ENCODE data around the gene EML5.

The EML5 gene

DNA sequence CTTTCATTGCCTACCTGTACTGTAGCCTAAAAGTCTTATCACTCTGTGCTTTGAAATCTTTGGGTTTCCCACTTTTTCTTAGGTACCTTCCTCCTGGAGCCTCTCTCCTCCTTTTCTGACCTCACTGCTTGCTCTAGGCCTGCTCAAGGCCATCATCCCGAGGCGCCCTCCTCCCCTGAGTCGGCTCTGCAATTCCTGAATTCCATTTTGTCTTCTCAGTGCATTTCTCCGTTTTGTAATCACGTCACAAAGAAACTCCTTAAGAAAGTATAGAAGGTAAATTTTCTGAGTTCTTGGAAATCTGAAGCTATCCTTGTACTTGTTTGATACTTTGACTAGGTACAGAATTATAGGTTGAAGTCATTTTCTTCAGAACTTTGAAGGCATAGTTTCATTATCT, 204.7 kb downstream of the EML5 start:
- H3K9me3 Mint-ChIP-seq: no peaks in the 10 kb centered on the region
- peaks cover 93% of the 10 kb centered on the region for H3K36me3 Mint-ChIP-seq (ENCODE audit: low read depth)
- H3K27ac Mint-ChIP-seq: peak overlapping the region; percentile 9
- H3K4me1 Mint-ChIP-seq (ENCODE audit: low read depth): no peaks in the 10 kb centered on the region
- H3K4me3 Mint-ChIP-seq: no peak overlapping the region
- no peaks in the 10 kb centered on the region for H3K27me3 Mint-ChIP-seq
- intact Hi-C loops (cut with micrococcal nuclease): no loop called here

GRCh38 chr14:88584451-88584850, 208.3 kb downstream of the EML5 start:
- H3K27ac Mint-ChIP-seq: no peak overlapping the region
- H3K4me1 Mint-ChIP-seq (ENCODE audit: low read depth): no peaks in the 10 kb centered on the region
- H3K27me3 Mint-ChIP-seq: no peaks in the 10 kb centered on the region
- H3K36me3 Mint-ChIP-seq (ENCODE audit: low read depth): peaks cover 88% of the 10 kb centered on the region
- intact Hi-C loops (cut with micrococcal nuclease): no loop called here
- no peak overlapping the region for H3K4me3 Mint-ChIP-seq
- no peaks in the 10 kb centered on the region for H3K9me3 Mint-ChIP-seq

DNA sequence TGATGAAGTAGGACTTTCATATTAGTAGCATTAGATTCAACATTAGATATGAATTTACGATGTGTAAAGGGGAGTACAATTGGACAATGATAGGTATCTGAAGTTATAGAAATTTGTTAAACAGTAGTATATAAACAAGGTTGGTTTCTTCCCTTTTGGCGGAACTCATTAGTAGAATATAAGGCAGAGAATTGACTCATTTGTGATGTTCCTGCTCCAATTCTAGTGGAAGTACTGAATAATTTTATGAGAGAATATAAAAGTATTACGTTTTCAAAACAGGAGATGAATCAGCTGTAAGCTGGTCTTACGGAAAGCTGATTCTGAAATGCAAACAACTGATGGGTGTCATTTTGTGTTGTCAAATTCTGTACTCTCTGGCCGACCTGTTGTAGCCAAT, 216.5 kb downstream of the EML5 start:
- Mint-ChIP-seq H3K4me1 (ENCODE audit: low read depth) (no peaks in the 10 kb centered on the region), H3K27ac (no peak overlapping the region), H3K36me3 (ENCODE audit: low read depth) (peaks cover 93% of the 10 kb centered on the region), H3K4me3 (no peak overlapping the region), H3K9me3 (no peaks in the 10 kb centered on the region), H3K27me3 (no peaks in the 10 kb centered on the region)
- intact Hi-C loops (cut with micrococcal nuclease): no loop called here

GRCh38 chr14:88572117-88572516, 220.6 kb downstream of the EML5 start:
- peaks cover 97% of the 10 kb centered on the region for H3K36me3 Mint-ChIP-seq (ENCODE audit: low read depth)

GRCh38 chr14:88568196-88568595, 224.6 kb downstream of the EML5 start:
- peaks cover 69% of the 10 kb centered on the region for H3K36me3 Mint-ChIP-seq (ENCODE audit: low read depth)
- H3K27ac Mint-ChIP-seq: no peak overlapping the region
- intact Hi-C loops (cut with micrococcal nuclease): no loop called here
- H3K9me3 Mint-ChIP-seq: peaks cover 7% of the 10 kb centered on the region
- H3K27me3 Mint-ChIP-seq: no peaks in the 10 kb centered on the region
- no peak overlapping the region for H3K4me3 Mint-ChIP-seq
- H3K4me1 Mint-ChIP-seq (ENCODE audit: low read depth): peaks cover 12% of the 10 kb centered on the region

More at GRCh38 chr14:88572117-88572516, 220.6 kb downstream of the EML5 start:
- H3K27ac Mint-ChIP-seq: no peak overlapping the region
- H3K4me3 Mint-ChIP-seq: no peak overlapping the region
- no peaks in the 10 kb centered on the region for H3K27me3 Mint-ChIP-seq
- peaks cover 7% of the 10 kb centered on the region for H3K9me3 Mint-ChIP-seq
- intact Hi-C loops (cut with micrococcal nuclease): no loop called here
- no peaks in the 10 kb centered on the region for H3K4me1 Mint-ChIP-seq (ENCODE audit: low read depth)

DNA sequence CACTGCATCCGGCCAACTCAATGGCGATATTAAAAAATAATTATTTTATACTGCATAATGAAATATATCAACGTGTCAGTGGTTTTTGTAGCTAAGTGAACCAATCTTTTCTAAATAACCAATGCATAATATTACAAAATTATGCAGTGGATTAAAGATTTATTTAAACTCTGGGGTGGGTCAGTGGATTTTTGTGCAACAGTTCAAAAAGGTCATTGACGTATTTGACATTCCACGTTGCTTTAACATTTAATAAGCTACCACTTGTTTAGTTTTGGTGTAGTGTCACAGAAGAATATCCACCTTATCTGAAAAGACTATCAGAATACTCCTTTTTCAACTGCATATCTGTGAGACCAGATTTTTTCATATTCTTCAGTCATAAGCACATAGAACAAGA, 227.3 kb downstream of the EML5 start:
- intact Hi-C loops (cut with micrococcal nuclease): no loop called here
- Mint-ChIP-seq H3K9me3 (peaks cover 7% of the 10 kb centered on the region), H3K4me3 (no peak overlapping the region), H3K27me3 (peaks cover 12% of the 10 kb centered on the region), H3K4me1 (ENCODE audit: low read depth) (peaks cover 20% of the 10 kb centered on the region), H3K36me3 (ENCODE audit: low read depth) (peaks cover 47% of the 10 kb centered on the region), H3K27ac (no peak overlapping the region)

DNA sequence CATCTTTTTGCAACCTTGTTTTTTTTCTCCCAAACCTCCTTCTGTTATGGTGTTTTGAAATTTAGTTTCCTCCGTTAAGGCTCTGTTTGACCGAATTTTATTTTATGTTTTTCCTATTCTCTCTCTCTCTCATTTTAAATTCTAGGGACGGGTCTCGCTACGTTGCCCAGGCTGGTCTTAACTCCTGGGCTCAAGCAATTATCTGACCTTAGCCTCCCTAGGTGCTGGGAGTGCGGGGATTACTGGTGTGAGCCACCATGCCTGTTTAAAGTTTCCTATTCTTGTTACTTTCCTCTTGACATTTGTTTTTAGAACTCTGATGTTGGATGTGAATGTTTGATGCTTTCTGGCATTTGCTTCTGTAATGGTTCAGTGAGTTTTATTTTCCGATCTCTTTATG, 228.9 kb downstream of the EML5 start:
- peaks cover 31% of the 10 kb centered on the region for H3K36me3 Mint-ChIP-seq (ENCODE audit: low read depth)
- intact Hi-C loops (cut with micrococcal nuclease): no loop called here
- peaks cover 7% of the 10 kb centered on the region for H3K9me3 Mint-ChIP-seq
- H3K27me3 Mint-ChIP-seq: peaks cover 20% of the 10 kb centered on the region
- peak overlapping the region; percentile 97 for H3K4me3 Mint-ChIP-seq
- H3K27ac Mint-ChIP-seq: peak overlapping the region; percentile 83
- peaks cover 20% of the 10 kb centered on the region for H3K4me1 Mint-ChIP-seq (ENCODE audit: low read depth)

- Mint-ChIP-seq H3K36me3 (ENCODE audit: low read depth) (peaks cover 23% of the 10 kb centered on the region), H3K27me3 (peaks cover 28% of the 10 kb centered on the region), H3K4me3 (peak within 1 kb of the TSS; percentile 97), H3K27ac (peak within 1 kb of the TSS; percentile 83), H3K4me1 (ENCODE audit: low read depth) (peaks cover 20% of the 10 kb centered on the region), H3K9me3 (peaks cover 3% of the 10 kb centered on the region)
- intact Hi-C loops (cut with micrococcal nuclease): no loop called here
Measured at GRCh38 chr14:88562831-88563686, 229.7 kb downstream of the EML5 start, which contains the start of gene ZC3H14. Gene ZC3H14, plus strand, starts transcription at chr14:88563037. Its CDS starts 97 bp downstream, at chr14:88563134.

GRCh38 chr14:88562532-88562830, 230.3 kb downstream of the EML5 start:
- Mint-ChIP-seq H3K27me3 (peaks cover 34% of the 10 kb centered on the region), H3K4me3 (peak overlapping the region; percentile 97), H3K36me3 (ENCODE audit: low read depth) (peaks cover 17% of the 10 kb centered on the region), H3K4me1 (ENCODE audit: low read depth) (peaks cover 20% of the 10 kb centered on the region), H3K9me3 (no peaks in the 10 kb centered on the region), H3K27ac (peak overlapping the region; percentile 83)
- intact Hi-C loops (cut with micrococcal nuclease): no loop called here

Measured in dendritic cell treated with granulocyte-macrophage colony-stimulating factor and Interleukin-4, amounts not matched to agents 40 ng/mL and 50 ng/mL, for 4 days (primary cell).